Pancreas (tissue), 10 donors: Measurements from ENCODE around the gene BRD7. TPM values are rescaled to one million over a fixed set of nuclear protein-coding genes. Genes with fewer than 3 reads are reported as not detected.

Experiments
- ATAC-seq, 4 donors: fragments of 200-7000 bp; cut with Tn5 transposase; one replicate each; pipeline versions ENCODE4 v1.8.0 to v1.9.1; 2020; ENCODE audit warnings: mild to moderate bottlenecking in 4 of 4, moderate library complexity in 4 of 4
- DNase-seq, 6 donors: peaks; one replicate each; pipeline ENCODE4 v3.0.0-alpha.2; 2020
- FAIRE-seq: peaks from 2 replicates; lab custom pipeline; 2012; peaks lifted over from hg19 to GRCh38; lab: Jason Lieb, UNC
- H3K27ac ChIP-seq, 4 donors: fragments of 200-600 bp; sonication (generic); 1 replicate in 3 of 4; 2 replicates in 1 of 4; pipeline versions ENCODE4 v1.5.0 to v1.8.0; 2020
- H3K27me3 ChIP-seq, 4 donors: fragments of 200-600 bp; one replicate each; pipeline ENCODE4 v1.8.0; 2021
- H3K36me3 ChIP-seq, 3 donors: fragments of 200-600 bp; sonication (generic) in 1 of 3; one replicate each; pipeline versions ENCODE4 v1.5.0 to v1.8.0; 2020 to 2021
- H3K4me1 ChIP-seq, 3 donors: fragments of 200-600 bp; one replicate each; pipeline ENCODE4 v1.8.0; 2021
- H3K4me3 ChIP-seq, 4 donors: fragments of 200-600 bp; sonication (generic) in 2 of 4; one replicate each; pipeline versions ENCODE4 v1.5.0 to v1.8.0; 2020 to 2021
- H3K9me3 ChIP-seq, 4 donors: fragments of 200-600 bp; one replicate each; pipeline ENCODE4 v1.8.0; 2021
- CTCF ChIP-seq, 4 donors: fragments of 200-600 bp; sonication (generic) in 3 of 4; IDR thresholded peaks; one replicate each; pipeline versions ENCODE4 v1.5.0 to v1.8.0; 2021; ENCODE audit warnings: antibody characterized with exemption in 4 of 4
- WGBS, 2 donors: extraction: QIAGEN DNeasy Blood & Tissue Kit; methylation state at CpG; one replicate each; pipeline ENCODE4 v1.1.7; 2013; 5-methylcytosine and 5-hydroxymethylcytosine counted together
- intact Hi-C, 3 donors: fragments of 100-400 bp; cut with DNase I; formaldehyde crosslinking; loops; one replicate each; pipeline versions ENCODE4 v1.11.1 to v1.14.2; 2022
- polyA plus RNA-seq, 2 donors: library from polyadenylated mRNA; stranded (reverse); fragments of 200-250 nt; gene quantifications; one replicate each; pipeline ENCODE4 v1.2.3, GENCODE V29; 2013
- total RNA-seq, 6 donors: library from RNA; stranded (reverse); fragmentation: NEBNext Ultra II Directional in 4 of 6; extraction: Animal tissue kit (Norgen Biotek cat#: 25700) in 4 of 6; gene quantifications; one replicate each; pipeline versions ENCODE4 v1.2.1 to v1.2.4, GENCODE V29; 2021 to 2023
- donor health status: healthy with polysubstance abuse.
- donor health status: DM: no; HTN: no; CAD: no; lungs with moderate emphysema.
- donor health status: DM: no; HTN: no; CAD: no.
- donor health status: control.
- donor health status: control.
- donor health status: Bipolar disorder and iron deficiency.
- donor health status: DM: yes; HTN: yes; CAD: no.
- donor health status: DM: no; HTN: no; CAD: no.
- donor health status: DM: no; HTN: no; CAD: no.
- donor health status: DM: yes; HTN: yes; CAD: no.

The BRD7 gene
- total and polyA plus RNA-seq, 8 donors = 23.4 to 40.4 (median 32.4) TPM

- H3K36me3 ChIP-seq = no peaks in the 10 kb centered on the region
- WGBS, 2 donors = 80 to 86% methylated on average over 7 of the region's 7 CpGs
- DNase-seq = peak in 2 of 6 donors; percentile 3 to 46
- H3K4me1 ChIP-seq = no peaks in the 10 kb centered on the region
- ATAC-seq = no peak
- FAIRE-seq = no peak
- no peaks in the 10 kb centered on the region for H3K9me3 ChIP-seq
- no peak overlapping the region for H3K4me3 ChIP-seq
- intact Hi-C loops = no loop called here
- TF ChIP-seq CTCF (IDR thresholded peaks at IDR 0.05) = no peak
- H3K27ac ChIP-seq = no peak overlapping the region
- no peaks in the 10 kb centered on the region for H3K27me3 ChIP-seq
These were observed 70.7 kb downstream of the BRD7 start for GRCh38 chr16:50298075-50298460.

GRCh38 chr16:50297301-50298074, 71.3 kb downstream of the BRD7 start:
- ATAC-seq (peak in 1 of 4 donors; percentile 9), FAIRE-seq (no peak), DNase-seq (peak in 2 of 6 donors; percentile 47 to 66)
- no peak overlapping the region for H3K27ac ChIP-seq
- H3K9me3 ChIP-seq = no peaks in the 10 kb centered on the region
- 77 to 80% methylated on average over 13 to 15 of the region's 15 CpGs for WGBS, 2 donors
- intact Hi-C loops = no loop called here
- TF ChIP-seq CTCF (IDR thresholded peaks at IDR 0.05) = no peak
- no peaks in the 10 kb centered on the region for H3K36me3 ChIP-seq
- no peaks in the 10 kb centered on the region for H3K4me1 ChIP-seq
- no peak overlapping the region for H3K4me3 ChIP-seq
- no peaks in the 10 kb centered on the region for H3K27me3 ChIP-seq

GRCh38 chr16:50296807-50297206, 72.0 kb downstream of the BRD7 start:
- no peak for ATAC-seq
- H3K27ac ChIP-seq = no peak overlapping the region
- H3K36me3 ChIP-seq = no peaks in the 10 kb centered on the region
- no peaks in the 10 kb centered on the region for H3K9me3 ChIP-seq
- 80 to 96% methylated on average over 2 of the region's 2 CpGs for WGBS, 2 donors
- TF ChIP-seq CTCF (IDR thresholded peaks at IDR 0.05) = no peak
- H3K4me1 ChIP-seq = no peaks in the 10 kb centered on the region
- DNase-seq = peak in 2 of 6 donors; percentile 25 to 39
- intact Hi-C loops = no loop called here
- FAIRE-seq = no peak
- no peaks in the 10 kb centered on the region for H3K27me3 ChIP-seq
- H3K4me3 ChIP-seq = no peak overlapping the region

GRCh38 chr16:50295541-50296132, 73.2 kb downstream of the BRD7 start:
- FAIRE-seq = no peak
- H3K4me3 ChIP-seq = no peak overlapping the region
- H3K9me3 ChIP-seq = no peaks in the 10 kb centered on the region
- DNase-seq = peak in 1 of 6 donors; percentile 40
- H3K36me3 ChIP-seq = no peaks in the 10 kb centered on the region
- H3K4me1 ChIP-seq = no peaks in the 10 kb centered on the region
- intact Hi-C loops = no loop called here
- TF ChIP-seq CTCF (IDR thresholded peaks at IDR 0.05) = no peak
- no peak overlapping the region for H3K27ac ChIP-seq
- no peak for ATAC-seq
- 94 to 99% methylated on average over 7 of the region's 7 CpGs for WGBS, 2 donors
- no peaks in the 10 kb centered on the region for H3K27me3 ChIP-seq

GRCh38 chr16:50294955-50295354, 73.8 kb downstream of the BRD7 start:
- H3K36me3 ChIP-seq = no peaks in the 10 kb centered on the region

More at GRCh38 chr16:50294955-50295354, 73.8 kb downstream of the BRD7 start:
- TF ChIP-seq CTCF (IDR thresholded peaks at IDR 0.05) = no peak
- no peak for ATAC-seq
- intact Hi-C loops = no loop called here
- 74 to 85% methylated on average over 4 of the region's 4 CpGs for WGBS, 2 donors
- FAIRE-seq = no peak
- no peaks in the 10 kb centered on the region for H3K27me3 ChIP-seq
- no peak overlapping the region for H3K4me3 ChIP-seq
- no peak overlapping the region for H3K27ac ChIP-seq
- DNase-seq = peak in 1 of 6 donors; percentile 16
- no peaks in the 10 kb centered on the region for H3K4me1 ChIP-seq
- H3K9me3 ChIP-seq = no peaks in the 10 kb centered on the region
